ENCODE results near the gene PHACTR4.

PHACTR4 gene

DNA sequence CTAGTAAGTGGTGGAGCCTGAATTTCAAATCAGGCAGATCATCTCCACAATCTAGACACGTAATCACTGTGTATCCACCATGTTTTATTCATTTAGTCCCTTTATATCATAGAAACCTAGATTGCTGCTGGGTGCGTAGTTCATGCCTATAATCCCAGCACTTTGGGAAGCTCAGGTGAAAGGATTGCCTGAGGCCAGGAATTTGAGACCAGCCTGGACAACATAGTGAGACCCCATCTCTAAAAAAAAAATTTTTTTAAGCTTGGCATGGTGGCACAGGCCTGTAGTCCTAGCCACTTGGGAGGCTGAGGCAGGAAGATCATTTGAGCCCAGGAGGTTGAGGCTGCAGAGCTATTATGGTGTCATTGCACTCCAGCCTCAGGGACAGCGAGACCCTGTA lies 30.6 kb upstream of the PHACTR4 start:
- H3K9ac ChIP-seq (ENCODE audit: low read length): no peak overlapping the region
- H3K4me2 ChIP-seq (ENCODE audit: low read length): no peak overlapping the region
- no peaks in the 10 kb centered on the region for H4K20me1 ChIP-seq (ENCODE audit: insufficient read depth, low read length)
- no peaks in the 10 kb centered on the region for H3K4me1 ChIP-seq (ENCODE audit: low read length)
- H3K27ac ChIP-seq (ENCODE audit: low read length): no peak overlapping the region
- peaks cover 4% of the 10 kb centered on the region for H3K36me3 ChIP-seq (replicated peaks; ENCODE audit: low read depth, low read length)
- H3K79me2 ChIP-seq (ENCODE audit: low read length): no peaks in the 10 kb centered on the region
- no peaks in the 10 kb centered on the region for H3K27me3 ChIP-seq (ENCODE audit: low read depth, low read length)
- H3K4me3 ChIP-seq (ENCODE audit: low read length): no peak overlapping the region
- H3K9me3 ChIP-seq (ENCODE audit: insufficient read depth, low read length): no peaks in the 10 kb centered on the region
- H2AFZ ChIP-seq (ENCODE audit: low read depth, low read length): no peak overlapping the region
- TF ChIP-seq, protein P1, sequence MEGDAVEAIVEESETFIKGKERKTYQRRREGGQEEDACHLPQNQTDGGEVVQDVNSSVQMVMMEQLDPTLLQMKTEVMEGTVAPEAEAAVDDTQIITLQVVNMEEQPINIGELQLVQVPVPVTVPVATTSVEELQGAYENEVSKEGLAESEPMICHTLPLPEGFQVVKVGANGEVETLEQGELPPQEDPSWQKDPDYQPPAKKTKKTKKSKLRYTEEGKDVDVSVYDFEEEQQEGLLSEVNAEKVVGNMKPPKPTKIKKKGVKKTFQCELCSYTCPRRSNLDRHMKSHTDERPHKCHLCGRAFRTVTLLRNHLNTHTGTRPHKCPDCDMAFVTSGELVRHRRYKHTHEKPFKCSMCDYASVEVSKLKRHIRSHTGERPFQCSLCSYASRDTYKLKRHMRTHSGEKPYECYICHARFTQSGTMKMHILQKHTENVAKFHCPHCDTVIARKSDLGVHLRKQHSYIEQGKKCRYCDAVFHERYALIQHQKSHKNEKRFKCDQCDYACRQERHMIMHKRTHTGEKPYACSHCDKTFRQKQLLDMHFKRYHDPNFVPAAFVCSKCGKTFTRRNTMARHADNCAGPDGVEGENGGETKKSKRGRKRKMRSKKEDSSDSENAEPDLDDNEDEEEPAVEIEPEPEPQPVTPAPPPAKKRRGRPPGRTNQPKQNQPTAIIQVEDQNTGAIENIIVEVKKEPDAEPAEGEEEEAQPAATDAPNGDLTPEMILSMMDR (IDR thresholded peaks at IDR 0.05; ENCODE audit: low read depth, low read length): no peak
- TF ChIP-seq EZH2phosphoT487 (IDR thresholded peaks at IDR 0.05; ENCODE audit: low read depth): no peak

DNA sequence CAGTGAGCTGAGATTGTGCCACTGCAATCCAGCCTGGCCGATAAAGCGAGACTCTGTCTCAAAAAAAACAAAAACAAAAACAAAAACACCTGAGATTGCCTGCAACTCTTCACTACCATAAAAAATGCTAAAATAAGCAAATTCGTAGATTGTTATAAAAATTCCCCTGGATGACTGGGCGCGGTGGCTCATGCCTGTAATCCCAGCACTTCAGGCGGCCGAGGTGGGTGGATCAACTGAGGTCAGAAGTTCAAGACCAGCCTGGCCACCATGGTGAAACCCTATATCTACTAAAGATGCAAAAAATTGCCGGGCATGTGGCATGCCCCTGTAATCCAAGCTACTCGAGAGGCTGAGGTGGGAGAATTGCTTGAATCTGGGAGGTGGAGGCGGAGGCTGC lies 30.0 kb upstream of the PHACTR4 start:
- H3K9ac ChIP-seq (ENCODE audit: low read length): no peak overlapping the region
- no peak overlapping the region for H3K4me2 ChIP-seq (ENCODE audit: low read length)
- H3K9me3 ChIP-seq (ENCODE audit: insufficient read depth, low read length): no peaks in the 10 kb centered on the region
- H3K36me3 ChIP-seq (replicated peaks; ENCODE audit: low read depth, low read length): peaks cover 1% of the 10 kb centered on the region
- no peaks in the 10 kb centered on the region for H4K20me1 ChIP-seq (ENCODE audit: insufficient read depth, low read length)
- H3K79me2 ChIP-seq (ENCODE audit: low read length): no peaks in the 10 kb centered on the region
- no peaks in the 10 kb centered on the region for H3K27me3 ChIP-seq (ENCODE audit: low read depth, low read length)
- H3K27ac ChIP-seq (ENCODE audit: low read length): no peak overlapping the region
- TF ChIP-seq EZH2phosphoT487 (IDR thresholded peaks at IDR 0.05; ENCODE audit: low read depth): no peak
- TF ChIP-seq, protein P1 (IDR thresholded peaks at IDR 0.05; ENCODE audit: low read depth, low read length): no peak
- H3K4me3 ChIP-seq (ENCODE audit: low read length): no peak overlapping the region
- H2AFZ ChIP-seq (ENCODE audit: low read depth, low read length): no peak overlapping the region
- no peaks in the 10 kb centered on the region for H3K4me1 ChIP-seq (ENCODE audit: low read length)

DNA sequence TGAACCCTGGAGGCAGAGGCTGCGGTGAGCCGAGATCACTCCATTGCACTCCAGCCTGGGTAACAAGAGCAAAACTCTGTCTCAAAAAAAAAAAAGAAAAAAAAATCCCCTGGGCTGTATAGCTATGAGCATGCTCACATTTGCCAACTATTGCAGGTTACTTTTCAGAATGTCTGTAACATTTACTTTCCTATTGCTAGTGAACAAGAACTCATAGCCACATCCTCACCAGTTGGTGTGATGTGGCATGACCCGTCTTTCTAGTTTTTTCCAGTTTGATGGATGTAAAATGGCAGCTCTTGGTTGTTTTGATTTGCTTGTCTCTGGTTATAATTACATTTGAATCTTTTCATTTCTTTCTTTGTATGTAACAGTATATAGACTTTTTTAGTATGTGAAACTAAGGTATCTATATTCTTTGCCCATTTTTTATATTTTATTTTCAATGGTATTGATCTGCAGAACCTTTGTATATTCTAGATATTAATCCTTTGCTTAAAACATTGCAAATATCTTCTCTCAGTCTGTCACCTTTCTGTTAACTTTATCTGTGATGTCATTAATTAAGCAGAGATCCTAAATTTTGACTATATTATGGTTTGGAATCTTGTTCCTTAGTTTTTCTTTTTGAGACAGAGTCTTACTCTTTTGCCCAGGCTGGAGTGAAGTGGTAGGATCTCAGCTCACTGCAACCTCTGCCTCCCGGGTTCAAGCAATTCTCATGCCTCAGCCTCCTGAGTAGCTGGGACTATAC lies 29.1 kb upstream of the PHACTR4 start:
- Histone ChIP-seq H2AFZ (ENCODE audit: low read depth, low read length) (no peak overlapping the region), H3K4me2 (ENCODE audit: low read length) (no peak overlapping the region), H3K79me2 (ENCODE audit: low read length) (no peaks in the 10 kb centered on the region), H3K4me1 (ENCODE audit: low read length) (no peaks in the 10 kb centered on the region), H3K27me3 (ENCODE audit: low read depth, low read length) (no peaks in the 10 kb centered on the region), H3K4me3 (ENCODE audit: low read length) (no peak overlapping the region), H3K36me3 (replicated peaks; ENCODE audit: low read depth, low read length) (no peaks in the 10 kb centered on the region), H3K9me3 (ENCODE audit: insufficient read depth, low read length) (no peaks in the 10 kb centered on the region), H4K20me1 (ENCODE audit: insufficient read depth, low read length) (no peaks in the 10 kb centered on the region), H3K27ac (ENCODE audit: low read length) (no peak overlapping the region), H3K9ac (ENCODE audit: low read length) (no peak overlapping the region)
- TF ChIP-seq, protein P1 (IDR thresholded peaks at IDR 0.05; ENCODE audit: low read depth, low read length): no peak
- TF ChIP-seq EZH2phosphoT487 (IDR thresholded peaks at IDR 0.05; ENCODE audit: low read depth): no peak

DNA sequence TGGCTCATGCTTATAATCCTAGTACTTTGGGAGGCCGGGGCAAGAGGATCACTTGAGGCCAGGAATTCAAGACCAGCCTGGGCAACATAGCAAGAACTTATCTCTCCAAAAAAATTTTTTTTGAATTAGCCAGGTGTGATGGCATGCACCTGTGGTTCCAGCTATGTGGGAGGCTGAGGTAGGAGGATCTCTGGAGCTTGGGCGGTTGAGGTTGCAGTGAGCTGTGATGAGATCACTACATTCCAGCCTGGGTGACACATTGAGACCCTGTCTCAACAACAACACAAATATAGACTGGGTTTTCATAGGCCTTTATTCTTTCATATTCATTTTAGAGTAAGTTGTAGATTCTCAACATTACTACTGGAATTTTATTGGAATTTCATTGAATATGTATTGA lies 27.9 kb upstream of the PHACTR4 start:
- Histone ChIP-seq H3K9me3 (ENCODE audit: insufficient read depth, low read length) (no peaks in the 10 kb centered on the region), H3K79me2 (ENCODE audit: low read length) (no peaks in the 10 kb centered on the region), H4K20me1 (ENCODE audit: insufficient read depth, low read length) (no peaks in the 10 kb centered on the region), H3K4me2 (ENCODE audit: low read length) (no peak overlapping the region), H3K27me3 (ENCODE audit: low read depth, low read length) (no peaks in the 10 kb centered on the region), H2AFZ (ENCODE audit: low read depth, low read length) (no peak overlapping the region), H3K4me1 (ENCODE audit: low read length) (no peaks in the 10 kb centered on the region), H3K36me3 (replicated peaks; ENCODE audit: low read depth, low read length) (no peaks in the 10 kb centered on the region), H3K4me3 (ENCODE audit: low read length) (no peak overlapping the region), H3K9ac (ENCODE audit: low read length) (no peak overlapping the region), H3K27ac (ENCODE audit: low read length) (no peak overlapping the region)
- TF ChIP-seq, protein P1 (IDR thresholded peaks at IDR 0.05; ENCODE audit: low read depth, low read length): no peak
- no peak for TF ChIP-seq EZH2phosphoT487 (IDR thresholded peaks at IDR 0.05; ENCODE audit: low read depth)

Data from OCI-LY3 (cell line).